ENCODE results near the gene DOCK4. TPM values are rescaled to one million over a fixed set of nuclear protein-coding genes. Genes with fewer than 3 reads are reported as not detected.

Gene DOCK4
- total and polyA plus RNA-seq, 10 of the 15 experiments (the other 5 are each of a cell fraction or from before 2014, with no cell fraction given), result 0.03 to 0.73 (median 0.38) TPM

- TF ChIP-seq EGR1 (IDR thresholded peaks at IDR 0.05; ENCODE audit: borderline replicate concordance in 1 of 2, low read depth in 2 of 2, low read length in 2 of 2), result no peak
Measured at GRCh38 chr7:111931958-111932357, 274.2 kb downstream of the DOCK4 start (continued).

GRCh38 chr7:111931016-111931517 lies 275.1 kb downstream of the DOCK4 start:
- CTCF ChIA-PET, result interaction anchor here (1.0 kb wide), 1 partner anchor 150 kb away, joined by 3 read pairs; no protein-coding TSS in a partner anchor

More at GRCh38 chr7:111931016-111931517, 275.1 kb downstream of the DOCK4 start:
- ChIA-PET POLR2A (no interaction called here), SMC1A (ENCODE audit: uncharacterized antibody, unreplicated experiment) (no interaction called here), RAD21 (ENCODE audit: unreplicated experiment) (no interaction called here)
- H2AFZ ChIP-seq (ENCODE audit: control insufficient read depth, low read depth, low read length), result no peak overlapping the region
- H4K20me1 ChIP-seq (ENCODE audit: control insufficient read depth, insufficient read depth), result no peaks in the 10 kb centered on the region
- ATAC-seq (no peak), DNase-seq (ENCODE audit: low read depth, low spot score) (no peak), FAIRE-seq (no peak)
- no peaks in the 10 kb centered on the region for H3K79me2 ChIP-seq (ENCODE audit: control insufficient read depth, insufficient read depth, low read length)
- no peak overlapping the region for H3K4me2 ChIP-seq (ENCODE audit: control insufficient read depth, insufficient read depth)
- WGBS (ENCODE audit: insufficient coverage, insufficient replicate concordance, low lambda C conversion rate, missing lambda C conversion rate), result 61% methylated on average over 3 of the region's 3 CpGs
- TF ChIP-seq NBN (IDR thresholded peaks at IDR 0.05) (no peak), CEBPZ (IDR thresholded peaks at IDR 0.05; ENCODE audit: low read depth, low read length) (no peak), NFYB (IDR thresholded peaks at IDR 0.05; ENCODE audit: insufficient read depth, low read depth, low read length) (no peak), EP300 (IDR thresholded peaks at IDR 0.05; ENCODE audit: borderline replicate concordance in 1 of 2, control insufficient read depth in 1 of 2, low read depth in 2 of 2, low read length in 2 of 2) (no peak), RELA (IDR thresholded peaks at IDR 0.05; ENCODE audit: borderline replicate concordance, partially characterized antibody) (no peak), IRF3 (IDR thresholded peaks at IDR 0.05) (no peak)
- H3K9me3 ChIP-seq (replicated peaks; ENCODE audit: control insufficient read depth, insufficient read depth, low read length), result no peaks in the 10 kb centered on the region
- no peaks in the 10 kb centered on the region for H3K4me1 ChIP-seq (ENCODE audit: control insufficient read depth, insufficient read depth, low read length)
- intact Hi-C loops (cut with micrococcal nuclease; ENCODE audit: unreplicated experiment), result no loop called here
- H3K27me3 ChIP-seq (replicated peaks in 1 of 2; ENCODE audit: control insufficient read depth in 2 of 2, insufficient read depth in 2 of 2, low read length in 1 of 2), result no peaks in the 10 kb centered on the region
- H3K36me3 ChIP-seq (ENCODE audit: control insufficient read depth in 2 of 2, insufficient read depth in 2 of 2, low read length in 1 of 2), result no peaks in the 10 kb centered on the region
- no peak overlapping the region for H3K4me3 ChIP-seq
- in situ Hi-C loops (cut with MboI), result no loop called here
- BruUV-seq (replicated peaks), result no TSS peak
- H3K9ac ChIP-seq (ENCODE audit: control insufficient read depth, insufficient read depth, low read length), result no peak overlapping the region
- H3K27ac ChIP-seq (ENCODE audit: control insufficient read depth, insufficient read depth), result no peak overlapping the region
